Head of caudate nucleus (tissue), 42 donors: ENCODE measurements around the gene ADCY3.

Experiments used
- DNase-seq, 42 donors: peaks; one replicate each; pipeline versions ENCODE4 v3.0.0 to v3.0.0-alpha.2; 2020 to 2021; ENCODE audit warnings: mixed read lengths in 7 of 42
- intact Hi-C: fragments of 100-400 bp; cut with DNase I; formaldehyde crosslinking; loops from one replicate; pipeline ENCODE4 v1.15.0; 2022

The ADCY3 gene

GRCh38 chr2:24859968-24860600 is 60.0 kb downstream of the ADCY3 start:
- peak in 25 of 42 donors; percentile 15 to 75 (median 43) for DNase-seq
- intact Hi-C loops = no loop called here

- DNase-seq = peak in 33 of 42 donors; percentile 28 to 82 (median 55)
- intact Hi-C loops = no loop called here
Observed at GRCh38 chr2:24858996-24859395, 61.0 kb downstream of the ADCY3 start.

- intact Hi-C loops = no loop called here
- no peak for DNase-seq
Observed at GRCh38 chr2:24857746-24858145, 62.3 kb downstream of the ADCY3 start.

- no peak for DNase-seq
- intact Hi-C loops = no loop called here
Observed at GRCh38 chr2:24856791-24857211, 63.2 kb downstream of the ADCY3 start.

- DNase-seq = peak in 1 of 42 donors; percentile 62
- intact Hi-C loops = no loop called here
Observed at GRCh38 chr2:24855726-24856125, 64.3 kb downstream of the ADCY3 start.

- intact Hi-C loops = no loop called here
- no peak for DNase-seq
Observed at GRCh38 chr2:24855022-24855622, 64.9 kb downstream of the ADCY3 start.

GRCh38 chr2:24853996-24854395 is 66.0 kb downstream of the ADCY3 start:
- DNase-seq = no peak

GRCh38 chr2:24853046-24853445 is 67.0 kb downstream of the ADCY3 start:
- intact Hi-C loops = no loop called here
- no peak for DNase-seq

More at GRCh38 chr2:24853996-24854395, 66.0 kb downstream of the ADCY3 start:
- intact Hi-C loops = no loop called here

- intact Hi-C loops = no loop called here
- DNase-seq = peak in 1 of 42 donors; percentile 28
Observed at GRCh38 chr2:24852431-24853020, 67.5 kb downstream of the ADCY3 start.

GRCh38 chr2:24852026-24852425 is 68.0 kb downstream of the ADCY3 start:
- no peak for DNase-seq
- intact Hi-C loops = no loop called here

- intact Hi-C loops = no loop called here
- DNase-seq = no peak
Observed at GRCh38 chr2:24850944-24851343, 69.1 kb downstream of the ADCY3 start.

GRCh38 chr2:24845691-24846090 is 74.3 kb downstream of the ADCY3 start:
- intact Hi-C loops = no loop called here
- DNase-seq = no peak

GRCh38 chr2:24844023-24844685 is 75.9 kb downstream of the ADCY3 start:
- intact Hi-C loops = no loop called here

GRCh38 chr2:24843330-24843860 is 76.6 kb downstream of the ADCY3 start:
- no peak for DNase-seq

More at GRCh38 chr2:24844023-24844685, 75.9 kb downstream of the ADCY3 start:
- no peak for DNase-seq

GRCh38 chr2:24842081-24843050 is 77.7 kb downstream of the ADCY3 start:
- intact Hi-C loops = no loop called here
- no peak for DNase-seq

More at GRCh38 chr2:24843330-24843860, 76.6 kb downstream of the ADCY3 start:
- intact Hi-C loops = no loop called here

- DNase-seq = peak in 6 of 42 donors; percentile 26 to 59 (median 52)
- intact Hi-C loops = no loop called here
Observed at GRCh38 chr2:24840962-24841945, 78.8 kb downstream of the ADCY3 start.

- intact Hi-C loops = no loop called here
Observed at GRCh38 chr2:24840164-24840869, 79.7 kb downstream of the ADCY3 start.

More at GRCh38 chr2:24840164-24840869, 79.7 kb downstream of the ADCY3 start:
- DNase-seq = no peak
